PFSK-1 (cell line): ENCODE data around the gene PTBP3.
A peak's percentile ranks its signal among the peaks of the same experiment; 100 is the strongest.

Source experiments
- FOXP2 ChIP-seq: optimal IDR thresholded peaks from 2 replicates; pipeline ENCODE3; 2011; ENCODE audit warnings: borderline replicate concordance, control low read depth, inconsistent platforms; ENCODE audit not compliant: insufficient read depth; ENCODE audit errors: extremely low read length, extremely low read depth
- POLR2AphosphoS5 ChIP-seq: IDR thresholded peaks from 2 replicates; pipeline ENCODE4 v1.6.1; 2012; ENCODE audit warnings: low read depth, mild to moderate bottlenecking, control low read depth, low read length, moderate library complexity
- REST ChIP-seq, 2 experiments: IDR thresholded peaks; 2 replicates each; pipeline versions ENCODE4 v1.6.1 to v1.8.0; 2011 to 2012; ENCODE audit warnings: low read depth in 2 of 2, low read length in 2 of 2, control low read depth in 1 of 2, inconsistent platforms in 1 of 2, mild to moderate bottlenecking in 1 of 2, moderate library complexity in 1 of 2; ENCODE audit not compliant: insufficient read depth in 1 of 2
- SIN3A ChIP-seq: IDR thresholded peaks from 2 replicates; pipeline ENCODE4 v1.6.1; 2012; ENCODE audit warnings: mild to moderate bottlenecking, low read length, moderate library complexity, borderline replicate concordance; ENCODE audit not compliant: insufficient read depth
- TAF1 ChIP-seq: IDR thresholded peaks from 2 replicates; pipeline ENCODE4 v1.6.1; 2012; ENCODE audit warnings: low read length, control low read depth, borderline replicate concordance; ENCODE audit not compliant: insufficient read depth

The PTBP3 gene

GRCh38 chr9:112380102-112380824, 46.8 kb upstream of the PTBP3 start, which contains the start of gene HSDL2:
Gene HSDL2, plus strand, starts transcription at chr9:112380108. Its CDS starts 56 bp downstream, at chr9:112380164.
- TF ChIP-seq POLR2AphosphoS5 = peak; percentile 17; the same call in 1 of the 2 replicates
- no peak for TF ChIP-seq REST (IDR thresholded peaks at IDR 0.05; ENCODE audit: insufficient read depth in 1 of 2, low read depth in 2 of 2, low read length in 2 of 2)
- 0 out of 2 replicates have a peak, but pooled peaks have one; percentile 4 for TF ChIP-seq TAF1
- TF ChIP-seq FOXP2 = no peak
- TF ChIP-seq SIN3A = no peak

DNA sequence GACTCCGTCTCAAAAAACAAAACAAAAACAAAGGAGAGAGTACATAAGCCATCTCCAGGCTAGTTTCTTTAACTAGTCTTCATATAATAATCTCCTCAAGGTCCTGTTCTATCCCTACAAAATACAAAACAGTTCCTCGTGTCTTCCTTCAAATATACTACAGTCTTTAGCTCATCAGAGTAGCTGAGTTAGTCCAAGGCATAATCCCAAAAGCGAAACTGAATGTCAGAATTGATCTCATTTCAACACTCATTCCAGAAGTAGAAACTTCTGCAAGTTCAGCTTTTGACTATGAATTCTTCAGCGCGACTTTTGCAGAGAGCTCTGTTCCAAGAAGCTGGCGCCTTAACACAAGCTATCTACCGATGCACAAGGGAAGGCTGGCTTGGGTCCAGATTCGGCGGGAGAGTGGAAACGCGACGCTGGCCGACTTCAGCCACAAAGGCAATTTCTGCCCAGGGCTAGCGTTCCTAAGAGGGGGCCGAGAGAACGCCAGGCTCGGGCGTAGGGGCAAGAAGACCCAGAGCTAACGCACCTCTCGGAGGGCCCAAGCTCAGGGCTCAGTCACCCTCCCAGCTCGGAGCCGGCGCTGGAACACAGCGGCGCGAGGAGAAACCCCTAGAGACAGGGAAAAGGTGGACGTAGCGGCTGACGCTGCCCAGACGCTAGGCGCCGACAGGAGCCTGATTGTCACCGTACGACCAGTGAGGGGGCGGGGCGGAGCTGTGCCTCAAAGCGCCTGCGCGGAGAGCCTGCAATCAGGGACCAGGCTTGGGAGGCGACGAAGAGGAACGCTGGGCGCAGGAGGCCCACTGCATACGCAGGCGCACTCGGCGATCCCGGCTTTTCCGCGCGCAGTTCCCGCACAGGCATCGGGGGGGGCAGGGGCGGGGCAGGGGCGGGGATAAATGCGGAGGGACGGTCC, 46.0 kb upstream of the PTBP3 start:
- TF ChIP-seq SIN3A (no peak), POLR2AphosphoS5 (peak; percentile 90), REST (IDR thresholded peaks at IDR 0.05; ENCODE audit: insufficient read depth in 1 of 2, low read depth in 2 of 2, low read length in 2 of 2) (no peak), TAF1 (0 out of 2 replicates have a peak, but pooled peaks have one; percentile 46), FOXP2 (peak; percentile 19)

- no peak for TF ChIP-seq SIN3A
- no peak for TF ChIP-seq TAF1
- no peak for TF ChIP-seq REST (IDR thresholded peaks at IDR 0.05; ENCODE audit: insufficient read depth in 1 of 2, low read depth in 2 of 2, low read length in 2 of 2)
- no peak for TF ChIP-seq FOXP2
- no peak for TF ChIP-seq POLR2AphosphoS5
Measured at GRCh38 chr9:112378328-112379176, 45.1 kb upstream of the PTBP3 start.

GRCh38 chr9:112377684-112378327, 44.4 kb upstream of the PTBP3 start:
- TF ChIP-seq SIN3A (no peak), REST (IDR thresholded peaks at IDR 0.05; ENCODE audit: insufficient read depth in 1 of 2, low read depth in 2 of 2, low read length in 2 of 2) (no peak), FOXP2 (no peak), TAF1 (no peak)
